ENCODE data around the gene DCHS2.
"Not testable (repeated sequence)": the region's sequence is repeated elsewhere in the genome, so short reads cannot be mapped to it uniquely, and the experiment has no call there.

DCHS2 gene

GRCh38 chr4:154314248-154314647, 177.4 kb downstream of the DCHS2 start:
- no peak for DNase-seq (ENCODE audit: low spot score)

DNA sequence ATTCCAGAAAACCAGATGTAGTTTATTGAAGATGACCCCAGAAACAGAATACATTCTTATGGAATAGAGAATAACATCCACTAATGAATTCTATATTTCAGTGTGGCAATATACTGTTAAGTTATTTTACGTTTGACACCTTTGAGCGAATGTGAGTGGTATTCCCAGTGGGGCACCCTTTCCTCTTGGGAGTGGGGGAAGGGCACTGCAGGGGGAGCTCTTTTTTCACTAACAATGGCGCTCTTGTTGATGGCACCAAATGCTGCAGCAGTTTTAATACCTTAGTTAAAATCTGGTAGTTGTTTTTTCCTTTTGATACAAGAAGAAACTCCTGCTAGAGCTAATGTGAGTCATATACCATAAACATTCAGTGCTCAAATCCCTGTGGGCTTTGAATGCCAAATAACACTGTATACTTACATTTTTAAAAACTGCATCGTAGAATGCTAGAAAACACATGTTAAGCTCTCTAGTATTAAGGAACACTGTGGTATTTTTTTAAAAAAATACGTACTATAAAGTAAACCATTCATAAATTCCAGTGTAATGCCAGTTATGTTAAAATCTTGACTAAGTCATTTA, 178.5 kb downstream of the DCHS2 start:
- no peak for DNase-seq (ENCODE audit: low spot score)

- no peak for DNase-seq (ENCODE audit: low spot score)
Measured at GRCh38 chr4:154312246-154312645, 179.4 kb downstream of the DCHS2 start.

DNA sequence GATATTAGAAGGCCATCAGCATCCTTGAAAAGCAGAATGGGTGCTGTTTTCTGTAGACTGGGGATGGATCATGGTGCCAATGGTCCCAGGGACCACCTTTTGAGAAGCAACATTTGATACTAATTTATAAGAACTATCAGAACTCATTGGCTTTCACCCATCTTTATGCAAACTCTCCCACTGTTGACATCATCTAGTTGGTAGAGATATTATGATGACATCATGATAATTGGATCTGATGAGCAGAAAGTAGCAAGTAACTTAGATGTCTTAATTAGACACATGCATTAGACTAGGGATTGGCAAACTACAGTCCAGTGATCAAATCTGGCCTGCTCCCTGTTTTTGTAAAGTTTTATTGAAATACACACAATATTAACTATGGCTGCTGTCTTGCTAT, 181.0 kb downstream of the DCHS2 start:
- DNase-seq (ENCODE audit: low spot score), result no peak

DNA sequence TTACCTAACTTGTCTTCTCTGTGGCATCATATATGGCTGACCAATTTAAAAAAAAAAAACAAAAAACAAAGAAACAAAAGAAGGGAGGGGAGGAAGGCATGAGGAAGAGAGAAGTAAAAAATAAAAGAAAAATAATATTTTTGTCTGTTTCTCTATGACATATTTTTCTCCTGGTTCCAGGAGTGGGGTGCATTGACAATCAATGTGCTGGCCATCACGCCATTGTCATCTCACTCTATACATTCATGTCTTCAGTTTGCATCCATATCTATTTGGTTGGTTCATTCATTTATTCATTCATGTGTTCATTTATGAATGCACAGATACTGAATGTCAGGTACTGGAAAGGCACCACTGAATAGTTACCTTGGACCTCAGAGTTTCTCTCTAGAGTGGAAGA, 183.4 kb downstream of the DCHS2 start:
- no peak for DNase-seq (ENCODE audit: low spot score)

DNA sequence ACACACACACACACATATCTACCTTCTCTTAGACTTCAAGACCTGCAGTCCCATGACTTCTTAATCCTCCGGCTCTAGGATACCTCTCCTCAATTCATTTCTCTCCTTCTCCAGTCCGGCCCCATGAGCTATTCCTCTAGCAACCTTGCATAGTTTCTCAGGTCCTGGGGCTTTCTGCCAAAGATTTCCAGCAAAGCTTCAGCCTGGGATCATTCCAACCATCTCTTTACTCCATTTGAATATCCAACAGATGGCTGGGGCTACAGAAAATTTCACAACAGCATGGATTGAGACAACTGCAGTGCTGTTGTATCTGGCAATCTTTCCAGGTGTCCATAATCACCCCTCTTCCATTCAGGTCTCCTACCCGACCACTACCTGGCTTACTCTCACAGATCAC, 184.1 kb downstream of the DCHS2 start:
- DNase-seq (ENCODE audit: low spot score), result no peak

- no peak for DNase-seq (ENCODE audit: low spot score)
Measured at GRCh38 chr4:154305616-154306015, 186.0 kb downstream of the DCHS2 start.

DNA sequence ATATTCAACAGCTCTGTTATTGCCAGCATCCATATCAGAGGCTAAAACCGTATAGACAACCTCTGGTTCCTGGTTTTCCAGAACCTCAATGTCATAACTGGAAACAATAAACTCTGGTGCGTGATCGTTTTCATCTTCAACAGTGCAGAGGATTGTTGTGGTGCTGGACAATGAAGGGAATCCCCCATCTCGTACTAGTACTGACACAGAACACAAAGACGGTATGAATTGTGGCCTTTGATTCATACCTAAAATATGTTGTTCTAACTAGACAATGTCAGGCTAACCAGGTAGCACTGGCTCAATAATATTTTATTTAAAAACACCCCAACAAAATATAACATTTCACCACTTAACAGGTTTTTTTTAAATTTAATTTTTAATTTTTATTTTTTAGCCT, 186.9 kb downstream of the DCHS2 start:
- DNase-seq (ENCODE audit: low spot score), result no peak

GRCh38 chr4:154294652-154295350, 196.8 kb downstream of the DCHS2 start:
- DNase-seq (ENCODE audit: low spot score), result no peak

GRCh38 chr4:154293427-154293826, 198.2 kb downstream of the DCHS2 start:
- DNase-seq (ENCODE audit: low spot score), result no peak

GRCh38 chr4:154292589-154292988, 199.0 kb downstream of the DCHS2 start:
- peak; percentile 14 for DNase-seq (ENCODE audit: low spot score)

- peak; percentile 3 for DNase-seq (ENCODE audit: low spot score)
Measured at GRCh38 chr4:154277172-154277571, 214.4 kb downstream of the DCHS2 start.

DNA sequence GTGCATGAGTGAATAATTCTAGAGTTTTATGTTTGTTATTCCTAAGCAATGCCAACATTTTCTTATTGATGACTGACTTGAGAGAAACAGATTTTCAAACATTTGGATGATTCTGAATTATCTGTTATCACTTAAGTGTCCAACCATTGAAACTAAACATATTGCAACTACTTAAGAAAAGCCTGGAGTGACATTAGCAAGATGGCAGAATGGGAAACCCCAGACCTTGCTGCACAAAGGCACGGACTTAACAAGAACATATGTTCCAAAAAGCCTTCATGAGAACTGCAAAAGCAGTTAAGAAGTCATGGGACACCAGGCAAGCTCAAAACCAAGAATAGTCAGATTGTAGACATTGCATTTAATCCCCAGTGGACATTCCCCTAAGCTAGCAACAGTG, 215.1 kb downstream of the DCHS2 start:
- no peak for DNase-seq (ENCODE audit: low spot score)

- DNase-seq (ENCODE audit: low spot score), result peak; percentile 39
Measured at GRCh38 chr4:154254999-154255398, 236.6 kb downstream of the DCHS2 start.

GRCh38 chr4:154234576-154234975, 257.0 kb downstream of the DCHS2 start:
- DNase-seq (ENCODE audit: low spot score), result no peak

DNA sequence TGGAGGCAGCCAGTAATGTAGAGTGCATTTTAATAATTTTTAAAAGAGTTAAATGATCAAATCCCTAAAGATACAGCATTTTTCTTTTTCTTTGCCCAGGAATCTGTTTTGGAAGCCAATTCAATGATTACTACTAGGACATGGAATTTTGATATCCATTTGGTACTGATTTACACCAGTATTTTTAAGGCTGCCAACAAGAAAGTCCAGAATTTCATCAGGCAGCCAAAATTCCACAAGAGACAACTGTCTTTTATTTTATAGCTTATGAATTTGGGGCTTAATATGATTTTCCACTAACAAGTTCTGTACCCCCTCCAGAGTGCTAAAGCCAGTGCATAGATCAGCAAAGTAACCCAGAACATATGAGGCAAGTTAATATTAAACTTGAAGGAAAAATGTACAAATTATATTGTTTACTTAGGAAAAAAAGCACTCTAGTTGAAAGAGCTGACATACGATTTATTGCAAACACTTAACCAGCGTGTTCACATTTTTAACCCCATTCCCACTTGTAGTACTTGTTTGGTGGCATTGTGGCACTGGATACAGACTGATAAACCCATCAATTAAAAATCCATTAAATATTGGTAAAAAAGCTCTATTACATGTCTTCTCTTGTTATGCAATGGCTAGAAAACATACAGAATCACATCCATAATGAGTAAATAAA, 259.7 kb downstream of the DCHS2 start:
- DNase-seq (ENCODE audit: low spot score), result no peak

DNA sequence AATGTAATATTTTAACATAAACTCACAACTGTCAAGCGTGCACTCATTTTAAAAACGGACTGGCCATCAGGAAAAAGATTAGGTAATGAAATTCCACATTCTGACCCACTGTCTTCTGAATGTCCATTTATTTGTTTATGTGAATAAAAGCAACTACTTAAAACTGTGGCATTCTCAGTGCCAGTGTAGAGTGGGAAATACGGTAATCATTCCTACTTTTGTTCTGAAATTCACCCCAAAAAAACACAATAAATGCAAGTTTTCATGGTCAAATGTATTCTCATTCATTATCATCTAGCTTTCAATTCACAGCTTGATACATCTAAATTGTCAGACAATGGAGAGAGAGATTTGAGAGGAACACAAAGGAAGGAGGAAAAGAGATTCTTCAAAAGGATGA, 260.9 kb downstream of the DCHS2 start:
- no peak for DNase-seq (ENCODE audit: low spot score)

DNA sequence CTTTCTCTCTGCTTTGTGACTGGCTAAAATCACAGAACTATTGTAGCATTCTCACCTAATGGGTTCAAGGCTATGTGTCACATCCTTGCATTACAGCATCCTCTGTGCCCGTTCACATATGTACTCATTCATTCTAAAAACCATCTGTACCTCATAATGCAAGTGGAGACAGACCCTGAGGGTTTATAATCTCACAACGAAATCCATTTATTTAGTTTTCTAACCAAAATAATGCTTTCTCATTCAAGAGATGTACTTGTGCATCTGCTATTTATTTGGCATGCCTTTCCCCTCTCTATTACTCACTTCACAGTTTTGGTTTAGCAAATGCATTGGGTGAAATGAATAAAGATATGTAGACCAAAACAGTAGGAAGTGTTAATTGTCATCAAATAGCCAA, 261.5 kb downstream of the DCHS2 start:
- no peak for DNase-seq (ENCODE audit: low spot score)

DNA sequence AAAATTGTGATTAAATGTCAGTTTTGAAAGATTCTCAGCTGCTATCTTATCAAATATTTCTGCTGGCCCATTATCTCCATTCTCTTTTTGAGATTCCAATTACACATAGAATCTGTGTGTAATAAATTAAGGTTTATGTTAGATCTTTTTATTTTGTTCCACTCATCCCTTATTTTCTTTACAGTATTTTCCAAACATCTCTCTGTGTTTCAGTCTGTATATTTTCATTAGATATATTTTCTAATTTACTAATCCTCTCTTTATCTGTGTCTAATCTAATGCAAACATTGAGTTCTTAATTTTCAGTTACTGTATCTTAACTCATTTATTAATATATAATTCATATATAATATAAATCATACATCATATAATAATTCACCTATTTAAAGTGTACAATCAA, 268.7 kb downstream of the DCHS2 start:
- DNase-seq (ENCODE audit: low spot score), result no peak

DNA sequence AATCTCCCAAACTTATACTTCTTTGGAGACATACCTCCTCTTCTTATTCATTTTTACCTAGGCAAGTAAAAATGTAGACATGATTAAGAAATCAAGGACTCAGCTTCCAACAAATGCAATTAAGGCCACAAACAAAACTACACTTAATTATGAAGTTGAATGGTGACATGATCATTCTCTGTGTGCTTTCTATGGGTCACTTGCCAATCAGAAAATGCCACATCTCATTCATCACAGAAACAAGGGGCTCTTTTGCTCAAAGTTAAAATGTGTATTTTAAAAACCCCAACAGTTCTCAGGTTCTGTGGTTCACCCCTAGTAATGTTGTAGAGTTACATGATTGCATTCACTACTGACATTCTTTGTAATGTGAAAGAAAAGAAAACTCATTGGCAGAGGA, 273.5 kb downstream of the DCHS2 start:
- DNase-seq (ENCODE audit: low spot score), result no peak

DNA sequence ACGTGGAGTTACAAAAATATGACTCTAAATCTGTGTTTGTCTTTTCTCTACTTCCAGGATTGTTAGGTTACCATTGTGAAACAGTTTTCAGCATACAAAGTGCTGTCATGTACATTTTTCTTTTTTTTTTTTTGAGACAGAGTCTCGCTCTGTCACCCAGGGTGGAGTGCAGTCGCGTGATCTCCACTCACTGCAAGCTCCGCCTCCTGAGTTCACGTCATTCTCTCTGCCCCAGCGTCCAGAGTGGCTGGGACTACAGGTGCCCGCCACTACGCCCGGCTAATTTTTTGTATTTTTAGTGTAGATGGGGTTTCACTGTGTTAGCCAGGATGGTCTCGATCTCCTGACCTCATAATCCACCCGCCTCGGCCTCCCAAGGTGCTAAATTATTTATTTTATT, 274.2 kb downstream of the DCHS2 start:
- DNase-seq (ENCODE audit: low spot score), result not testable (repeated sequence)

DNA sequence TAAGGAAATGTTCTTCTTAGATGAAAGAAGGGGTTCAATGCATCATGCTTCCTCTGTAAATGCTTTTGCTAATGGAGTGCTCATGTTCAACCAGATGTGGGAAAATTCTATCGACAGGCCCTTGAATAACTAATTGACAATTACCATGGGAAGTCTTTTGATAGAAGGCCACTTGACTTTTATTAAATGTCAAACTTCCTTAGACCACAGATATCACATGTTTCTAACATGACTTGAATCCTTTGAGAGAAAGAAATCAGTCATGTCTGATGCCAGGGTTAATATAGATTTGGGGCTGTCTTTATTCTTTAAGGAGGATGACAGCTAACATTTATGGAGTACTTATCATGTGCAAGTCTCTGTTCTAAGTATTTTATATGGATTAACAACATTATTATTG, 280.1 kb downstream of the DCHS2 start:
- DNase-seq (ENCODE audit: low spot score), result no peak

DNA sequence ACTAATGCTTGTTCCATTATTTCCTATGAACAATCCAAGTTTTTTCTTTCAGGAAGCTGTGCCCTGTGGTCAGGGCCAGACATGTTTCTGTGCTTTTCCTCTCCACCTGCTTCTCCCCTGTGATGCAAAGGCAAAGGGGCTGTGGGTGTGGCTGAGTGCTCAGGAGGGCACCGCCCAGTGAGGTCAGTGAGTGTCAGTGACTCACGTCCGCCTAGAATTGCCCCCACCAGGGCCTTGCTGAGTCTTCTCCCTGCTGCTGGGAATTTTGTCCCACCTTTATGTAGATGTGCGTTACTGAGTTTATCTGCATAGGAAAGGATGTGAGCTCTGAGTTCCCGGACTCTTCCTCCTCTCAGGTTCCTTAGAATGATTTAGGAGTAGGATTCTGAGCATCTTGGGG, 283.2 kb downstream of the DCHS2 start:
- DNase-seq (ENCODE audit: low spot score), result no peak

GRCh38 chr4:154205471-154205870, 286.1 kb downstream of the DCHS2 start:
- DNase-seq (ENCODE audit: low spot score), result no peak
